Cardiac fibroblast (primary cell): ENCODE results near the gene DHX36.
A peak's percentile ranks its signal among the peaks of the same experiment; 100 is the strongest.

ENCODE experiments used
- DNase-seq, 2 donors: peaks; one replicate each; pipeline versions ENCODE4 v3.0.0 to v3.0.0-alpha.2; 2010; ENCODE audit warnings: low read depth in 2 of 2
- H3K4me3 ChIP-seq, 2 donors: replicated peaks in 1 of 2; 1 replicate in 1 of 2; 2 replicates in 1 of 2; pipeline ENCODE4 v1.5.1; 2011; ENCODE audit warnings: low read depth in 2 of 2, low read length in 2 of 2, mild to moderate bottlenecking in 2 of 2, moderate library complexity in 1 of 2
- TF ChIP-seq, protein P1 (sequence below): IDR thresholded peaks from one replicate; pipeline ENCODE4 v1.5.1; 2011; ENCODE audit warnings: low read depth, mild to moderate bottlenecking, low read length, inconsistent platforms

Gene DHX36

DNA sequence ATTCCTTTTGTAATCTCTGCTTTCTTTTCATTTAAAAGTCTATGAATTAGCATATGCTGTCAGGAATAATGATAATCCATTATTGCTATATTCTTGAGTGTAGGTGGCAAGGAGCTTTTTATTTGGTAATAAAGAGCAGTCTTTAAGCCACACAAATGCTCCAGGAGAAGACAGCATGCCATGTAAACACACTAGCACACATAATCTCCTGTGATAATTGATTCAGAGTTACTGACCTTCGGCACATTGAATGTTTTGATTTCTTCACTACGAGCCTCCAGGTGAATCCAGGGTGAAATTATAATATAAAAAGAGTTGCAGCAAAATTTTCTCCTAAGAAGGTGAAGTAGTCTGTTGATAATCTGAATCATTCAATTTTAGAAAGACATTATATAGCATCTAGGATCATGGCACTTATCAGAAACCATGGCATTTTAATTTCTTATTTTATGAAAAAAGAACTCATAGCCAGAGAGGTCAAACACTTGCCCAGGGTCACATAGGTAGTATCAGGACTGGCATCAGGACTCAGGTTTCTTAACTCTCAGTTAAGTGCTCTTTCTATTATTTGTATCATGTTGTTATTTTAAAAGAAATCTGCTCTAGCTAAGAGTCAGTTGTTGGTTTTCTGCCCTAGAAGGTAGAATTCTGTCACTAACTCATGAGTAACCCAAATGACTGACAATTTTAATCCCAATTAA lies 21.3 kb upstream of the DHX36 start:
- TF ChIP-seq, protein P1, sequence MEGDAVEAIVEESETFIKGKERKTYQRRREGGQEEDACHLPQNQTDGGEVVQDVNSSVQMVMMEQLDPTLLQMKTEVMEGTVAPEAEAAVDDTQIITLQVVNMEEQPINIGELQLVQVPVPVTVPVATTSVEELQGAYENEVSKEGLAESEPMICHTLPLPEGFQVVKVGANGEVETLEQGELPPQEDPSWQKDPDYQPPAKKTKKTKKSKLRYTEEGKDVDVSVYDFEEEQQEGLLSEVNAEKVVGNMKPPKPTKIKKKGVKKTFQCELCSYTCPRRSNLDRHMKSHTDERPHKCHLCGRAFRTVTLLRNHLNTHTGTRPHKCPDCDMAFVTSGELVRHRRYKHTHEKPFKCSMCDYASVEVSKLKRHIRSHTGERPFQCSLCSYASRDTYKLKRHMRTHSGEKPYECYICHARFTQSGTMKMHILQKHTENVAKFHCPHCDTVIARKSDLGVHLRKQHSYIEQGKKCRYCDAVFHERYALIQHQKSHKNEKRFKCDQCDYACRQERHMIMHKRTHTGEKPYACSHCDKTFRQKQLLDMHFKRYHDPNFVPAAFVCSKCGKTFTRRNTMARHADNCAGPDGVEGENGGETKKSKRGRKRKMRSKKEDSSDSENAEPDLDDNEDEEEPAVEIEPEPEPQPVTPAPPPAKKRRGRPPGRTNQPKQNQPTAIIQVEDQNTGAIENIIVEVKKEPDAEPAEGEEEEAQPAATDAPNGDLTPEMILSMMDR, result no peak
- no peak for DNase-seq

DNA sequence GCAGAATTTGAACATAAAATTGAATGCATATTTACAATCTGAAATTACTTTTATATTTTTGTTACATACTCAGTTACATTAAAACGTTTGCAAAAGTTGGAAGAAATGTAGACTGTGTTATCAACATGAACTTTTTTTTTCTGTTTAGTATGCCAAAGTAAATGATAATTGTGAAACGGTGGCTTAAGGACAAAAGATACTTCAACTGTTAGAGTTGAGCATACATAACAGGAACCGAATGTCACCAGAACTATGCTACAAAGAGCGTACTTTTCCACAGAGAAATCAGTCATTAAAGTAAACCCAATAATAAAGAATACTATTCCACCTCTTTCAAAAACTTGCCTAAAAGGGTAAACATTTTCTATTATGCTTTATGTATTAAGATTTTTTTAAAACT lies 14.3 kb upstream of the DHX36 start:
- H3K4me3 ChIP-seq, result no peak overlapping the region
- TF ChIP-seq, protein P1, result no peak
- DNase-seq, result no peak

More for the DNA sequence above, 21.3 kb upstream of the DHX36 start:
- H3K4me3 ChIP-seq, result no peak overlapping the region

DNA sequence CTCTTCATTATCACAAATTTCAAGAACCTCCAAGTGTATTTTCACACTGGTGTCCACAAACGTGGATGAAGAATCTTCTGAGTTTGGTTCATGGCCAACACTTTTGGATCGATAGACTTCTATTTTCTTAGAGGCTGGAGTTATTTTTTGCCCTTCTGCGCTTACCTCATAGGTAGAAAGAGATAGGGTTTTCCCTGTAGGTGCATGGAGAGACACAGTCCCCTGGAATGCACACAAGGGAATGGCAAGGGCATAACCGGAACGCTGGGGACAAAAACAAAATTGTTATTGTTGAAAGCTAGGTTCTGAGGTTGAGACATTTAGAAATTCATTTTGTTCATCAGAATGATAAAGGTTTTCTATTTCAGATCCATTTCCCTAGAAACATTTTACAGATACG lies 13.7 kb upstream of the DHX36 start:
- H3K4me3 ChIP-seq, result no peak overlapping the region
- no peak for DNase-seq
- TF ChIP-seq, protein P1, result no peak

DNA sequence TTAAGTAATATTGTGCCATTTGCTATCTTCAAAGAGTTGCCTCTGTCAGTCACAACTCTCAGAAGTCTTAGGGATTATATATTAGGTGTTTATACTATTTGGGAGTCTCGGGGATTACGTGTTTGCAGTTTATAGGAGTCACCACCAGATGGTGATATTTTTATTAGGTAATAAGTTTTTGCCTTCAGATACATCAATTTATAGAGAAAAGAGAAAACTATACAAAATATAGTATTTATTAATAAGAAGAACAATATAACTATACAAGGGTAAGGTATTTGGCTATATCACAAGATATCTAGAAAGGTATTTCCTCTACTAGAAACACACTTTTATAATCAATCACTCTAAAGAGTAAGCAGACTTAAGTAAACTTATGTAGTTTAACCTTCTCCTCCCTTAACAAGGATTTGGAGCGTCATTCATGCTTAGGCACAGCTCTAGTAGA lies 10.7 kb upstream of the DHX36 start:
- H3K4me3 ChIP-seq, result no peak overlapping the region
- peak; percentile 54 to 67 for DNase-seq
- TF ChIP-seq, protein P1, result peak; percentile 48

DNA sequence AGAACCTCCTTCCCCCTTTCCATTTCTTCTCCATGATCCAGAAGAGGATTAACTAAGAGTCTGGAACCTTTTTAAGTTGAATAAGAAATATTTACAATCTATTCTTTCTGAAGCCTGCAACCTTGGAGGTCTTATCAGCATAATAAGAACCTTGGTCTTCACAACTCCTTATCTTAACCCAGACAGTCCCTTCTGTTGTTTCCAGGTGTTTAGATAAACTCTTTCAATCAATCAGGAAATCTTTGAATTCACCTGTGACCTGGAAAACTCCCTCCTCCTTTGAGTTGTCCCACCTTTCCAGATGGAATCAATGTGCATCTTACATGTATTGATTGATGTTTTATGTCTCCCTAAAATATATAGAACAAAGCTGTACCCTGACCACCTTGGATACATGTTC lies 3.6 kb upstream of the DHX36 start:
- TF ChIP-seq, protein P1, result no peak
- no peak overlapping the region for H3K4me3 ChIP-seq
- DNase-seq, result no peak

DNA sequence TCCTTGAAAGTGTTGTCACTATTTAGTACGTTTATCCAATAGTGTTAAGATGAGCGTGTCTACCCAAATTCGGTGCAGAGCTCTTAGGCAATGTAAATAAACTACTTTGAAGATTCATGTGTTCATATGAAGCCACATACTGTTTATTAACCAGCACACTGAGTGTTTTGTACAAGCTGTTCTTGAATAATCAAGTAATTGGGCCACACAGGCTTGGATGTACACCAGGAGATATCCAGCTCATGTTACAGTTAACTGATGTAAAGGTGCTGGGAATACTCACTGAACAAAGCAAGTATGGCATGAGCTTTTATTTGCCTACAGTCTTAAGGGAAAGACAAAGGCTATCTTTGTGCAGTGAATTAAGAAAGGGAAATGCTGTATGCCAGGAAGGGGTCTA lies 632 bp upstream of the DHX36 start:
- peak overlapping the region in 1 of 2 donors; percentile 83 for H3K4me3 ChIP-seq
- TF ChIP-seq, protein P1, result no peak
- no peak for DNase-seq
